Measurements from ENCODE around the gene KLK11. TPM values are rescaled to one million over a fixed set of nuclear protein-coding genes. Genes with fewer than 3 reads are reported as not detected.

Gene KLK11
- total and polyA plus RNA-seq, 2 of the 8 experiments (the other 6 are each of a cell fraction or from before 2014, with no cell fraction given): 0.45 TPM; not detected in 1

DNA sequence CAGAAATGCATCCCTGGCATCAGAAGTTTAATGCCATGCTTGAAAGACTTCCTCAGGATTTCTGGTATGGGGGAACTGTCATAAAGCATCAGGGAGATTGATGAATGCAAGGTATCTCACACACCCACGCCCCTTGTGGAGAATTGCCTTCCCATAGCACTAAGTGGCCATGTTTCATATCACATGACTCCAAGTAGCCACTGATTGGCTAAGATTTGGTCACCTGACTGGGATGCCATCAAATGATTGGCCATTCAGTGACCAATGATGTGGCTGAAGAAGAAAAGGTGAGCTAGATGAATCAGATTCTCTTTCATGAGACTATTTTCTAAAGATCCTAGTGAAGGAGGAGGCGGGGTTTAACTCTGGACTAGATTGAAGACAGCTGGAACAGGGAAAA is 32.3 kb downstream of the KLK11 start:
- no peak overlapping the region for H2AFZ ChIP-seq (ENCODE audit: low read length)
- DNase-seq (ENCODE audit: low read depth in 1 of 2, low spot score in 2 of 2) (no peak), FAIRE-seq (peak; percentile 71)
- H2BK5ac ChIP-seq (ENCODE audit: low read depth, low read length): no peak overlapping the region
- no peak overlapping the region for H3K23ac ChIP-seq (ENCODE audit: insufficient read length)
- ChIA-PET POLR2A (ENCODE audit: partially characterized antibody) (interaction anchor here (0.6 to 1.7 kb wide), 3 partner anchors 14 to 46 kb away, joined by 3 to 4 read pairs (median 4); no protein-coding TSS in a partner anchor), CTCF (ENCODE audit: partially characterized antibody) (interaction anchor here (1.2 to 2.1 kb wide), 4 partner anchors 23 to 103 kb away, joined by 3 to 15 read pairs (median 3); no protein-coding TSS in a partner anchor)
- H3K56ac ChIP-seq (replicated peaks; ENCODE audit: insufficient read length, low read depth, low read length): no peak overlapping the region
- H3K4me1 ChIP-seq (replicated peaks in 1 of 4; ENCODE audit: control insufficient read depth in 3 of 4, insufficient read depth in 4 of 4, low read length in 3 of 4): peaks cover 0 to 2% (median 0%) of the 10 kb centered on the region in 4 experiments; a peak in 1 of 7 replicates
- no peak overlapping the region for H2BK120ac ChIP-seq (replicated peaks; ENCODE audit: low read depth, low read length)
- no peak overlapping the region for H2BK15ac ChIP-seq (ENCODE audit: low read length)
- H3K4me3 ChIP-seq (ENCODE audit: extremely low read depth in 1 of 4, insufficient read depth in 2 of 4, low read depth in 3 of 4, low read length in 4 of 4): no peak overlapping the region
- no peak overlapping the region for H4K8ac ChIP-seq (ENCODE audit: extremely low read depth, insufficient read depth, low read length)
- no peak overlapping the region for H4K5ac ChIP-seq (ENCODE audit: insufficient read length, low read depth, low read length)
- no peak overlapping the region for H3K27ac ChIP-seq (ENCODE audit: low read depth, low read length)
- no peaks in the 10 kb centered on the region for H4K20me1 ChIP-seq (replicated peaks in 1 of 2; ENCODE audit: control insufficient read depth in 1 of 2, insufficient read depth in 2 of 2, low read length in 2 of 2)
- H3K14ac ChIP-seq (ENCODE audit: insufficient read length): no peak overlapping the region
- H3K18ac ChIP-seq (ENCODE audit: extremely low read depth, low read length): no peak overlapping the region
- no peak overlapping the region for H3K4ac ChIP-seq (replicated peaks; ENCODE audit: insufficient read length, low read depth, low read length)
- no peaks in the 10 kb centered on the region for H3K36me3 ChIP-seq (ENCODE audit: control insufficient read depth in 2 of 4, insufficient read depth in 4 of 4, low read length in 3 of 4)
- H3K9me3 ChIP-seq (ENCODE audit: insufficient read depth in 2 of 2, low read depth in 1 of 2, low read length in 1 of 2): no peaks in the 10 kb centered on the region
- peaks cover 2% of the 10 kb centered on the region; the same call in 1 of the 2 replicates for H3K23me2 ChIP-seq (ENCODE audit: low read depth, low read length)
- H3K9ac ChIP-seq (replicated peaks in 1 of 4; ENCODE audit: extremely low read depth in 1 of 4, low read depth in 3 of 4, low read length in 3 of 4): no peak overlapping the region
- H4K91ac ChIP-seq (replicated peaks; ENCODE audit: insufficient read length, low read length): no peak overlapping the region
- no peaks in the 10 kb centered on the region for H3K79me2 ChIP-seq (ENCODE audit: control insufficient read depth in 1 of 2, insufficient read depth in 2 of 2, low read length in 2 of 2)
- no peak overlapping the region for H2AK5ac ChIP-seq (ENCODE audit: low read depth, low read length)
- no peaks in the 10 kb centered on the region for H3K79me1 ChIP-seq (ENCODE audit: low read depth, low read length)
- WGBS, 2 experiments (ENCODE audit: extremely low coverage in 1 of 2, insufficient coverage in 1 of 2, insufficient read length in 1 of 2, insufficient replicate concordance in 2 of 2, low coverage in 1 of 2, low lambda C conversion rate in 2 of 2, missing lambda C conversion rate in 1 of 2): 76% methylated on average over 2 of the region's 2 CpGs; no CpG with 5 or more reads in 1 of the 2 experiments
- H2BK12ac ChIP-seq (ENCODE audit: low read depth, low read length): no peak overlapping the region
- no peaks in the 10 kb centered on the region for H3K27me3 ChIP-seq (replicated peaks in 1 of 4; ENCODE audit: control insufficient read depth in 3 of 4, extremely low read depth in 1 of 4, insufficient read depth in 3 of 4, low read length in 3 of 4)
- no peak overlapping the region for H3K4me2 ChIP-seq (ENCODE audit: insufficient read depth in 1 of 2, low read depth in 2 of 2, low read length in 2 of 2)
- no peak overlapping the region for H2BK20ac ChIP-seq (ENCODE audit: low read length)
- no peak for TF ChIP-seq PHF8 (conservative IDR thresholded peaks at IDR 0.05; ENCODE audit: low read depth, low read length)
- peak; percentile 72 for TF ChIP-seq YY1 (IDR thresholded peaks at IDR 0.05; ENCODE audit: low read depth, low read length)
- TF ChIP-seq TBP (IDR thresholded peaks at IDR 0.05; ENCODE audit: low read depth, low read length): no peak
- TF ChIP-seq, protein P1, sequence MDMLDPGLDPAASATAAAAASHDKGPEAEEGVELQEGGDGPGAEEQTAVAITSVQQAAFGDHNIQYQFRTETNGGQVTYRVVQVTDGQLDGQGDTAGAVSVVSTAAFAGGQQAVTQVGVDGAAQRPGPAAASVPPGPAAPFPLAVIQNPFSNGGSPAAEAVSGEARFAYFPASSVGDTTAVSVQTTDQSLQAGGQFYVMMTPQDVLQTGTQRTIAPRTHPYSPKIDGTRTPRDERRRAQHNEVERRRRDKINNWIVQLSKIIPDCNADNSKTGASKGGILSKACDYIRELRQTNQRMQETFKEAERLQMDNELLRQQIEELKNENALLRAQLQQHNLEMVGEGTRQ (IDR thresholded peaks at IDR 0.05; ENCODE audit: low read length): peak; percentile 80
- peak; percentile 80 for TF ChIP-seq SP1 (IDR thresholded peaks at IDR 0.05; ENCODE audit: low read depth, low read length)
- TF ChIP-seq, protein P2, sequence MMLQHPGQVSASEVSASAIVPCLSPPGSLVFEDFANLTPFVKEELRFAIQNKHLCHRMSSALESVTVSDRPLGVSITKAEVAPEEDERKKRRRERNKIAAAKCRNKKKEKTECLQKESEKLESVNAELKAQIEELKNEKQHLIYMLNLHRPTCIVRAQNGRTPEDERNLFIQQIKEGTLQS (IDR thresholded peaks at IDR 0.05; ENCODE audit: insufficient read depth, low read depth, low read length): peak; percentile 45; the same call in 1 of the 2 replicates

Data from H1 (cell line).